Ovary (tissue), 9 donors: ENCODE results near the gene OTOP2. TPM values are rescaled to one million over a fixed set of nuclear protein-coding genes. Genes with fewer than 3 reads are reported as not detected.

Source experiments
- DNase-seq, 5 donors: peaks; one replicate each; pipeline ENCODE4 v3.0.0-alpha.2; 2019 to 2020
- H3K27ac ChIP-seq, 2 donors: fragments of 200-600 bp; one replicate each; pipeline versions ENCODE4 v1.5.1 to v1.8.0; 2019 to 2022
- H3K27me3 ChIP-seq: fragments of 200-600 bp; one replicate; pipeline ENCODE4 v1.8.0; 2022
- H3K36me3 ChIP-seq: fragments of 200-600 bp; sonication (generic); one replicate; pipeline ENCODE4 v1.5.1; 2019
- H3K4me1 ChIP-seq: one replicate; pipeline ENCODE4 v1.8.1; 2013; ENCODE audit warnings: mild to moderate bottlenecking, moderate library complexity; ENCODE audit not compliant: insufficient read depth
- H3K4me3 ChIP-seq: fragments of 200-600 bp; sonication (generic); one replicate; pipeline ENCODE4 v1.5.1; 2017
- H3K9me3 ChIP-seq, 2 donors: fragments of 200-600 bp in 1 of 2; sonication (generic) in 1 of 2; one replicate each; pipeline versions ENCODE4 v1.5.1 to v1.8.1; 2013 to 2019; ENCODE audit warnings: mild to moderate bottlenecking in 1 of 2, moderate library complexity in 1 of 2
- CTCF ChIP-seq, 3 donors: fragments of 450-650 bp in 2 of 3; fragments of 200-600 bp in 1 of 3; IDR thresholded peaks; one replicate each; pipeline versions ENCODE4 v1.5.1 to v1.8.0; 2016 to 2022; ENCODE audit warnings: antibody characterized with exemption in 3 of 3, mild to moderate bottlenecking in 1 of 3
- EP300 ChIP-seq: sonication (generic); formaldehyde crosslinking; IDR thresholded peaks from one replicate; pipeline ENCODE4 v1.6.1; 2017; ENCODE audit warnings: antibody characterized with exemption
- POLR2A ChIP-seq: fragments of 450-650 bp; IDR thresholded peaks from one replicate; pipeline ENCODE4 v1.6.1; 2017; ENCODE audit warnings: antibody characterized with exemption, mild to moderate bottlenecking, moderate library complexity
- WGBS, 3 donors: extraction: QIAGEN DNeasy Blood & Tissue Kit in 1 of 3; methylation state at CpG; one replicate each; pipeline versions ENCODE4 v1.1.5 to v1.1.7; 2013 to 2017; 5-methylcytosine and 5-hydroxymethylcytosine counted together
- intact Hi-C, 4 donors: fragments of 100-400 bp; cut with DNase I; formaldehyde crosslinking; loops; one replicate each; pipeline versions ENCODE4 v1.11.0 to v1.15.1; 2022 to 2023
- polyA plus RNA-seq, 2 donors: library from polyadenylated mRNA; stranded (reverse); fragments of 200-250 nt in 1 of 2; fragments of 350-450 nt in 1 of 2; fragmentation: Illumina TruSeq in 1 of 2; extraction: RNeasy Lipid Tissue Mini Kit (QIAGEN cat#74804) in 1 of 2; gene quantifications; one replicate each; pipeline ENCODE4 v1.2.3, GENCODE V29; 2013 to 2014
- total RNA-seq, 7 donors: library from RNA; depleted of rRNA in 2 of 7; stranded (reverse); fragments of >200 nt in 2 of 7; fragmentation: NEBNext Ultra II Directional in 3 of 7; extraction: Animal tissue kit (Norgen Biotek cat#: 25700) in 3 of 7; gene quantifications; one replicate each; pipeline versions ENCODE4 v1.1.0 to v1.2.4, GENCODE V29; 2016 to 2023
- donor health status: DM: no; HTN: no; CAD: no; lungs with moderate emphysema.
- donor health status: DM: no; HTN: no; CAD: no.
- donor health status: Bipolar disorder and iron deficiency.
- donor health status: DM: yes; HTN: yes; CAD: no.
- donor health status: DM: no; HTN: no; CAD: no.
- donor health status: DM: yes; HTN: yes; CAD: no.

The OTOP2 gene
- total and polyA plus RNA-seq, 9 donors: not detected

- H3K27me3 ChIP-seq: no peaks in the 10 kb centered on the region
Measured at GRCh38 chr17:74941128-74941725, 17.2 kb downstream of the OTOP2 start.

GRCh38 chr17:74943808-74944522 is 19.9 kb downstream of the OTOP2 start:
- intact Hi-C loops: no loop called here
- WGBS, 3 donors: 56 to 61% (median 57%) methylated on average over 13 of the region's 13 CpGs
- no peak for DNase-seq
- Histone ChIP-seq H3K27me3 (no peaks in the 10 kb centered on the region), H3K9me3 (no peaks in the 10 kb centered on the region), H3K36me3 (no peaks in the 10 kb centered on the region), H3K4me3 (no peak overlapping the region), H3K4me1 (no peaks in the 10 kb centered on the region), H3K27ac (no peak overlapping the region)
- no peak for TF ChIP-seq POLR2A
- no peak for TF ChIP-seq EP300
- TF ChIP-seq CTCF (IDR thresholded peaks at IDR 0.05): no peak

More at GRCh38 chr17:74941128-74941725, 17.2 kb downstream of the OTOP2 start:
- Histone ChIP-seq H3K36me3 (no peaks in the 10 kb centered on the region), H3K27ac (no peak overlapping the region), H3K9me3 (no peaks in the 10 kb centered on the region), H3K4me1 (no peaks in the 10 kb centered on the region), H3K4me3 (no peak overlapping the region)
- 69 to 75% (median 74%) methylated on average over 21 of the region's 21 CpGs for WGBS, 3 donors
- TF ChIP-seq EP300: no peak
- TF ChIP-seq POLR2A: no peak
- no peak for TF ChIP-seq CTCF (IDR thresholded peaks at IDR 0.05)
- no peak for DNase-seq
- intact Hi-C loops: no loop called here

- no peak overlapping the region for H3K27ac ChIP-seq
- no peak overlapping the region for H3K4me3 ChIP-seq
- no peak for TF ChIP-seq CTCF (IDR thresholded peaks at IDR 0.05)
- no peak for TF ChIP-seq EP300
- TF ChIP-seq POLR2A: no peak
- no peaks in the 10 kb centered on the region for H3K9me3 ChIP-seq
- no peaks in the 10 kb centered on the region for H3K36me3 ChIP-seq
- no peak for DNase-seq
- no peaks in the 10 kb centered on the region for H3K27me3 ChIP-seq
- intact Hi-C loops: no loop called here
- WGBS, 3 donors: 39 to 43% (median 41%) methylated on average over 6 of the region's 6 CpGs
- H3K4me1 ChIP-seq: no peaks in the 10 kb centered on the region
Measured at GRCh38 chr17:74945543-74945942, 21.5 kb downstream of the OTOP2 start.

GRCh38 chr17:74946641-74947040 is 22.6 kb downstream of the OTOP2 start:
- Histone ChIP-seq H3K27ac (no peak overlapping the region), H3K9me3 (no peaks in the 10 kb centered on the region), H3K4me3 (no peak overlapping the region), H3K4me1 (no peaks in the 10 kb centered on the region), H3K36me3 (no peaks in the 10 kb centered on the region), H3K27me3 (no peaks in the 10 kb centered on the region)
- 83 to 94% (median 83%) methylated on average over 13 to 14 of the region's 14 CpGs for WGBS, 3 donors
- intact Hi-C loops: no loop called here
- TF ChIP-seq EP300 (no peak), POLR2A (no peak), CTCF (IDR thresholded peaks at IDR 0.05) (no peak)
- DNase-seq: no peak
